ENCODE results near the gene CFAP210. TPM values are rescaled to one million over a fixed set of nuclear protein-coding genes. Genes with fewer than 3 reads are reported as not detected.
"Not testable (repeated sequence)": the region's sequence is repeated elsewhere in the genome, so short reads cannot be mapped to it uniquely, and the experiment has no call there.

CFAP210 gene
- polyA plus RNA-seq, 2 of the 4 experiments (the other 2 are of a cell fraction): 0.31 to 0.35 TPM

GRCh38 chr2:169619946-169620345, 74.3 kb downstream of the CFAP210 start (continued):
- TF ChIP-seq POLR2A (IDR thresholded peaks at IDR 0.05; ENCODE audit: low read length) (no peak), RNF2 (IDR thresholded peaks at IDR 0.05; ENCODE audit: borderline replicate concordance, low read depth) (no peak), RAD21 (conservative IDR thresholded peaks at IDR 0.05 in 1 of 2, IDR thresholded peaks at IDR 0.05 in 1 of 2) (no peak), CHD4 (IDR thresholded peaks at IDR 0.05; ENCODE audit: borderline replicate concordance) (no peak), MAX (IDR thresholded peaks at IDR 0.05) (no peak)

GRCh38 chr2:169615982-169616381, 78.2 kb downstream of the CFAP210 start:
- CTCF ChIA-PET: not testable (repeated sequence)

GRCh38 chr2:169613876-169614275, 80.3 kb downstream of the CFAP210 start:
- no peaks in the 10 kb centered on the region for H3K9me3 ChIP-seq
- ATAC-seq (no peak), DNase-seq (ENCODE audit: low read depth in 1 of 2, low spot score in 1 of 2) (no peak), FAIRE-seq (no peak)
- no peak overlapping the region for H3K4me3 ChIP-seq
- 87% methylated on average over 2 of the region's 2 CpGs for WGBS (ENCODE audit: missing lambda C conversion rate)
- H3K4me2 ChIP-seq: no peak overlapping the region
- ChIA-PET CTCF (no interaction called here), POLR2A (no interaction called here)
- no peaks in the 10 kb centered on the region for H3K4me1 ChIP-seq
- H3K27ac ChIP-seq: no peak overlapping the region
- TF ChIP-seq BCL3 (IDR thresholded peaks at IDR 0.05) (no peak), HMGXB4 (CRISPR knock-in tag; IDR thresholded peaks at IDR 0.05; ENCODE audit: borderline replicate concordance) (no peak), RAD21 (conservative IDR thresholded peaks at IDR 0.05 in 1 of 2, IDR thresholded peaks at IDR 0.05 in 1 of 2) (no peak), NFE2L2 (conservative IDR thresholded peaks at IDR 0.05; ENCODE audit: low read length) (no peak), EP300 (IDR thresholded peaks at IDR 0.05) (no peak), CHD4 (IDR thresholded peaks at IDR 0.05; ENCODE audit: borderline replicate concordance) (no peak), RCOR1 (IDR thresholded peaks at IDR 0.05; ENCODE audit: low read depth, low read length) (no peak), MAFK (IDR thresholded peaks at IDR 0.05; ENCODE audit: partially characterized antibody) (no peak), HEYL (CRISPR knock-in tag; IDR thresholded peaks at IDR 0.05) (no peak), KDM1A (IDR thresholded peaks at IDR 0.05; ENCODE audit: low read depth) (no peak), FOXS1 (CRISPR knock-in tag; IDR thresholded peaks at IDR 0.05) (no peak), TP53 (CRISPR knock-in tag; IDR thresholded peaks at IDR 0.05) (no peak), SMC3 (IDR thresholded peaks at IDR 0.05) (no peak), CHD2 (IDR thresholded peaks at IDR 0.05; ENCODE audit: low read length, partially characterized antibody) (no peak), CBX8 (IDR thresholded peaks at IDR 0.05) (no peak), NR3C1 (IDR thresholded peaks at IDR 0.05) (no peak), NPAS2 (CRISPR knock-in tag; IDR thresholded peaks at IDR 0.05; ENCODE audit: borderline replicate concordance) (no peak), POLR2AphosphoS2 (conservative IDR thresholded peaks at IDR 0.05; ENCODE audit: low read length) (no peak), ZC3H11A (IDR thresholded peaks at IDR 0.05) (no peak)

More at GRCh38 chr2:169615982-169616381, 78.2 kb downstream of the CFAP210 start:
- DNase-seq (ENCODE audit: low read depth in 1 of 2, low spot score in 1 of 2); H3K4me2 ChIP-seq; ATAC-seq; H3K9me3 ChIP-seq; H3K4me3 ChIP-seq; H3K27ac ChIP-seq; FAIRE-seq; H3K4me1 ChIP-seq; POLR2A ChIA-PET: not testable (repeated sequence)
- WGBS (ENCODE audit: missing lambda C conversion rate): 95% methylated on average over 1 of the region's 1 CpG
